HG02870 (cell line): ENCODE results near the gene NOD1.

Source experiments
- ATAC-seq: cut with Tn5 transposase; IDR thresholded peaks from one replicate; pipeline ENCODE4 v1.9.1; 2021; ENCODE audit warnings: mild to moderate bottlenecking, moderate library complexity; ENCODE audit not compliant: unreplicated experiment

The NOD1 gene

GRCh38 chr7:30379741-30380140 is 98.8 kb downstream of the NOD1 start:
- no peak for ATAC-seq

- no peak for ATAC-seq
Measured at GRCh38 chr7:30379131-30379530, 99.5 kb downstream of the NOD1 start.

GRCh38 chr7:30378275-30378674 is 100.3 kb downstream of the NOD1 start:
- ATAC-seq, result no peak
